ENCODE data around the gene ZNF175.

The ZNF175 gene

DNA sequence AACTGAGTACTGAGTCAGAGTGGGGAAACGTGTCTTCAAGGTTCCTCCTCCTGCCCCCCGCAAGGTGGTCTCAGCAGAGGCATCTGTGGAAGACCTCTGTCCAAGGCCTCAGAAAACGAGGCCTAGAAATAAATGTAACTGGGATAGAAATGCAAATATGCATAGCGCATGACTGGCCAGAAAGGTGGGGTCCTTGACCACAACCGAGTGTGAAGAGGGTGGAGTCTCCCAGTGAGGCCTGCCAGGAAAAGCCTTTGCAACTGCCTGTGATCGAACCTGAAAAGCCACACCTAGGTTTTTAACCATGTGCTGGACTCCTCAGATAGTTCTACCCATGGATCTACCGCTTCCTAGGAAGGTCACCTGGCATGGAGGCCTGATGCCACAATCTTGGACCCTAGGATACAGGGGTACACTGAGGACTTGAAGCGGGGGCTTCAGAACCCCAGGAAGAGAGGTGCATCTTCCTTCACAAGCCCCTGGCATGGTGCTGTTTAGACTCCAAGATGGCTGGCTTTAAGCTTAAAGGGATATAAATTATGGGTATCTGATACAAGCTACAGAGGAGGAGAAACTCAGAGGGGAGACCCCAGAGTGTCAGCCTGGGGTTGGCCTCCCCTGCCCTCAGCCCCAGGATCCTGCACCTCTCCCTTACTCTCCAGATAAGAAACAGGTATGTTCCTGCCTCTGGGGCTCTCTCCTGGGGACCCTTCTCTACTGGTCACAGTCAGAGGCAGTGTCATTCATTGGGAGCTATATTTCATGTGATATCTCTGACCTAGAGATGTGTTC, 21.4 kb upstream of the ZNF175 start:
- DNase-seq (ENCODE audit: low read depth in 2 of 2), result no peak

DNA sequence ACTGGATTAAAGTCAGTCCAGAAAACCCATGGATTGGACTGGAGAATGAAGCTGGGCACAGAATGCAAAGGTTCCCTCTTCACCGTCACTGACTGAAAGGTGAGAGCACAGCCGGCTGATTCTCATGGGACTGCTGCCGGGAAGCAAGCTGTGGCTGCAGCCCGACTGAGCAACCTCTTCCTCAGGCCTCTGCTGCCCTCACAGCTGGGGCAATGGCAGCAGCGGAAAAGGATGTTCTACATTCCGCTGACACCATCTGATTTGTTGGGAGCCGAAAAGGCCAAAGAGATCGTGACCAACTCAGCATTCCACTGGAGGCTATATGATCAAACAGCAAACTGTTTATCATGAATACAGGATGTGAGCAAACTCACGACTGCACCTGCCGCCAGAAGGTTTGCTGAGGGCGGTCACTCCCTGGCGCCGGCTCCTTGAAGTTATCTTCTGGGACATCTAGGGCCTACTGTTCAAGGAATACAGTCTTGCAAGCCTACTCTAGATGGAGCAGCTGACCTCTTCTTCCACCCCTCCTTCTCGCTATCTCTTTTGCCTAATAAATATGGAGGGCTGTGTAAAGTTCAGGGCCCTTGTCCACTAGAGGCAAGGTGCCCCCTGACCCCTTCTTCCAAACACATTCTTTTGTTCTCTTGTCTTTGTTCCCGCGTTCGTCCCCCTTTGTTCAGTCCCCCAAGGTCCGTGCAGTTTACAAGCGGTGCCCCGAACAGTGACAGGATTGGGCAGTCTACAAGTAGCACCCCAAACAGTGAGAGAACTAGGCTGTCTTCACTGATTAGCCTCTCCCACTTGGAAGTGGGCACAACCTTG, 20.0 kb upstream of the ZNF175 start:
- DNase-seq (ENCODE audit: low read depth in 2 of 2), result no peak

DNA sequence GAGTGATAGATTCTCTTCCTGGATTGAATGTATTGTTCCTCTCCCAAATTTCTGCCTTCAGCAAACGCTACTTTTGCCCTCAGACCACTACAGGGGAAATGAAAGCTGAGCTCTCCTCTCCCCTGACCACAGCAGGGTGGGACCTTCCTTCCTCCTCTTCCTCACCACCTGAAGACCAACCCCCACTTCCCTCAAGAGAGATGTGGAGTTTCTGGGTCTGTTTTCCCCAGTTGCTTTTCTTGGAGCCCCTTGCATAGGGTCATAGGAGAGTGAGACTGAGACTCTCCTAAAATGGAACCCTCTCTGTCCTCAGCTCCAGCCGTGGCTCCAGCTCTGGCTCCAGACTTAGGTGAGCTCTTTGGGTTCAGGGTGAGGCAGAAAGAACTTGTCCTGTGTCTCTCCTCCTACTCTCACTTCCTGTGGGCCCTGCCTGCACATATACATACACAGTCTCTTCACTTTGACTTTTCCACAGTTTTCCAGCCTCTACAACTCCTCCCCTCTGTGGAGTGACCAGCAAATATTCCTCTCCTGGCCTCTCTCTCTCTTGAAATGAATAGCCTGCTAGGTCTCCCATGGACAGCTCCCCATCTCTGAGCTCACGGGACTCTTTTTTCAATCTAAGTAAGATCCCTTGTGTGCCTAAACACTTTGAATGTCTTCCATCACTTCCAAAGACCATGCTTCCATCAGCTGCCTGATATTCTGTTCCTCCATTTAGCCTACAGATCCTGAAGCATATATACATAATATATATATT, 19.2 kb upstream of the ZNF175 start:
- no peak for DNase-seq (ENCODE audit: low read depth in 2 of 2)

DNA sequence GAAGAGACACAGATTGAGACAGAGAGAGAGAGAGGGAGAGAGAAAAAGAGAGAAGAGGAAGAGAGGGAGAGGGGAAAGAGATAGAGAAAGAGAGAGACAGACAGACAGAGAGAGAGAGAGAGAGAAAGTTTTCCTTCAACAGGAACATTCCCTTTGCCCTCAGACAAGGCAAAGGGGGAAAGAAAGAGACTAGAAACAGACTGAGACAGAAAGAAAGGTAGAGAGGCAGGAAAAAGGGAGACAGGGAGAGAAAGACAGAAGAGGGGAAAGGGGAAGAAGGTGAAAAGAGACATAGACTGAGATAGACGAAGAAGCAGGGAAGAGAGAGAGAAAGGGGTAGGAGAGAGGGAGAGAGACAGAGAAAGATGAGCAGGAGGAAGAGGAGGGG, 18.5 kb upstream of the ZNF175 start:
- DNase-seq (ENCODE audit: low read depth in 2 of 2), result no peak

DNA sequence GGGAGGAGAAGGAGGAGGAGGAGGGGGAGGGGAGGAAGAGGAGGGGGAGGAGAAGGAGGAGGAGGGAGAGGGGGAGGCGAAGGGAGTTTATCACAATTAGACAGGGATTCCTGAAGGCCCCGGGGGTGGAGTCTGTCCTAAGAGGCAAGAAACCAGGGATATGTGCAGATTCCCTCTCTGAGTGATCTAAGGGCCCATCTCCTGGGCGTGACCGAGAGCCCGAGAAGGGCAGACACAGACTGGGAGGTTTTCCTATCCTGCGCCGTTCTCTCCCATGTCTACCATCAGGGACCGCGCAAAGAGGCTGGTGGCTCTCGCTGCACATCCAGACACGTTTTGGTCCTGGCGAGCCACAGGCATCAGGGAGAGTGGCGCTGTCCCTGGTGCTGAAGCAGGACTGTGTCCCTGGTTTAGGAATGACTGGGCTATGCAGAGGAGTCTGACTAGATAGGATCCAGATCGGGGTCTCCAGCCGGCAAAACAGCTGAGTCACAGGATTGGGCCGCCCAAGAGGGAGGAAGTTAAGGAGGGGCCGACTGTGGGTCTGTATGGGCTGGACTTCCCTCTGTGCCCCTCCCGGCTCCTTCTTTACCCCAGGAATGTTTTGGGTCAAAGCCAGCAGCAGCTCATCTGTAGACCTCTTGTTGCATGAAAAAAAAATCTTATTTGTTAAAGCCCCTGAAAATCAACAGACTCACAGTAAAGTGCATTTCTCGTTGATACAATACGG, 17.9 kb upstream of the ZNF175 start:
- no peak for DNase-seq (ENCODE audit: low read depth in 2 of 2)

DNA sequence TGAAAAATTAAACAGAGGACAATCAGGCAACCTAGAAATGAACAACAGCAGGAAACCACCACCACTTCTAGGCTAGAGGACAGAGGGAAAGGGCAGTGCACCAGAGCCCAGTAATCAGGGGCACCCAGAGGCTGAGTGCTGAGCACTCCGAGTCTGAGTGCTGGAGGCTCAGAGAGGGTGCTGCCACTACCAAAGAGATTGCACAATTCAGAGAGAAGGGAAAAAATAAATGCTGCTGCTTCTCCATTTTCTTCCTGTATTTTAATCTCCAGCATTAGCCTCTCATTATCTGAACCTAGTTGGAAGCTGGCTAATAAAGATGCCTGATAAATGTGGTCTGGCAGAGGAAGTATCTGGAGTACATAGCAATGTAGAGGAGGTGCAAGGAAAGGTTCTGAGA, 11.8 kb upstream of the ZNF175 start:
- DNase-seq (ENCODE audit: low read depth in 2 of 2), result no peak

DNA sequence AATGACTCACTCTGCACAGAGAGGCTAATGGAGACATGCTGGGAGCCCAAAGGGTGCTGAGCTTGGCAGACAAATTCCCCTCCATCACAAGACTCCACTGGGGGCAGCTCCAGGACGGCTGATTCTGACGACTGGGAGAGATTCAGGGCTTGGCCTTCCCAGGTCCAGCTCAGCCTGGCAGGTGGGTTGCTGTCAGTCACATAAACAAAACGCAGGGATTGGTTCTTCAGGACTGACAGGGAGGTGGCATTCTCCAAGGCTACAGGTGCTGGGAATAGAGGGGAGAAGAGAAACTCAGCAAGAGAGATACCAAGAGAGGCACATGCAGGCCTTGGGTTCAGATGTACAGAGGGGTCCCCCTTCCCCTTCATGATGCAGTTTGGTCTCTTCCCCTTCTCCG, 10.7 kb upstream of the ZNF175 start:
- DNase-seq (ENCODE audit: low read depth in 2 of 2), result no peak

DNA sequence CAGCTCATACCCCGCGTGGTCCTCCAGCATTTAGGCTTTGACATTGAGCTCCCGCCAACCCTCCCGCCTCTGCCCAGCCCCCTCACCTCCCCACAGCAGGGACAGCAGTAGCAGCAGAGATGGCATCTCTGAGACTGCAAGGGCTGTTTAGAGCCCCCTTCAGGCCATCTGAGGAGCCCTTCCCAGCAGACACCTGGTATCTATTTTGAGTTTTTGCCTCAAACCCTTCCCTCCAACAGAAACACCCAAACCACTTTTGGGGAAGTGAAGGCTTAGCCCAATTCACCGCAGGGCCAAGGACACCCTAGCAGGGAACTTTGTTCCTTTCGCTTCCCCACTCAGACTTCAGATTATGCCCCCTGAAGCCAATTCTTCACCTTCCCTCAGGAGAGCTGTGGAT, 6.3 kb upstream of the ZNF175 start:
- DNase-seq (ENCODE audit: low read depth in 2 of 2), result no peak

DNA sequence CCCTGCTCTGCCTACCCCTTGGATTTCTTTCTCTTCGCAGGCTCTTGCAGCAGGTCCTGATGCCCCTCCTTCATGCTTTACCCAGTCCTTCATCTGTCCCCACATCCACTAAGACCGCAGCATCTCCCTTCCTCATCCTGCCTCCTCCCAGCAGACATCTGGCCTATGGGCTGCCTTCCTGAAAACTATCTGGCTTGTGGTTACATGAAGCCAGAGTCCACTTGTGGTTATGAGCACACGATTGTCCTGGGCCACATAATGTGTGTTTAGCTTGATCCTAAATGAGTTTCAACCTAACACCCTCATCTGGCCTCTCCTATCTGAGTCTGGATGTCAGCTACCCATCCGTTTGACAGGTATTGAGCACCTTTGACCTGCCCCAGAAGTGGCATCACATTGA, 5.5 kb upstream of the ZNF175 start:
- no peak for DNase-seq (ENCODE audit: low read depth in 2 of 2)

DNA sequence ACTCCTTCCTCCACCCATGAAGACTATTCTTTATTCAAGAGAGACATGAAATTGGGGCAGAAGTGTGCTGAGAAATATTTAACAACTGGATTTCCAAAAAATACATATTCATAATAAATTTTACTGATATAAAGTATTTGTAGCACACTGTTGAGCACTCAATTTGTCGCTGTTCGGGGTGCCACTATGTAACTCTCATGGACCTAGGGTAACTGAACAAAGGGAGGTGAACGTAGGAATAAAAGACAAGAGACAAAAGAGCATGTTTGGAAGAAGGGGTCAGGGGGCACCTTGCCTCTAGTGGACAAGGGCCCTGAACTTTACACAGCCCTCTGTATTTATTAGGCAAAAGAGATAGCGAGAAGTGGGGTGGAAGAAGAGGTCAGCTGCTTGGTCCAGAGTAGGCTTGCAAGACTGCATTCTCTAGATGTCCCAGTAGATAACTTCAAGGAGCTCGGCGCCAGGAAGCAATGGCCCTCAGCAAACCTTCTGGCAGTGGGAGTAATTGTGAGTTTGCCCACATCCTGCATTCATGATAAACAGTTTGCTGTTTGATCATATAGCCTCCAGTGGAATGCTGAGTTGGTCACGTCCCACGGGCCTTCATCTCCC, 4.5 kb upstream of the ZNF175 start:
- no peak for DNase-seq (ENCODE audit: low read depth in 2 of 2)

DNA sequence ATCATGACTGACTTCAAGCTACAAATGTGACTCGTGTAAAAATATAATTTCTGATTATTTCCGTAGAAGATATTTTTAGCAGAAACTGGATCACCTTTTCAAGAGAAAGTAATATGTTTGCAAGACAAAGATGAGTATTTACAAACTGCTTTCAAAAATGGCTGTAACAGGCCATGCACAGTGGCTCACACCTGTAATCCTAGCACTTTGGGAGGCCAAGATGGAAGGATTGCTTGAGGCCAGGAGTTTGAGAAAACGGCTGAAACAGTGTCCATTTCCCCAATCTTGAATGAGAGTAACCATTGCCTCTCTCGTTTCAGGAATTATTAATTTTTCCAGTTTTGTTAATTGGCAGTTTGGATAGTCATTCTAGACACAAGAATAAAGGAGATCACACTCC, 3.5 kb upstream of the ZNF175 start:
- no peak for DNase-seq (ENCODE audit: low read depth in 2 of 2)

DNA sequence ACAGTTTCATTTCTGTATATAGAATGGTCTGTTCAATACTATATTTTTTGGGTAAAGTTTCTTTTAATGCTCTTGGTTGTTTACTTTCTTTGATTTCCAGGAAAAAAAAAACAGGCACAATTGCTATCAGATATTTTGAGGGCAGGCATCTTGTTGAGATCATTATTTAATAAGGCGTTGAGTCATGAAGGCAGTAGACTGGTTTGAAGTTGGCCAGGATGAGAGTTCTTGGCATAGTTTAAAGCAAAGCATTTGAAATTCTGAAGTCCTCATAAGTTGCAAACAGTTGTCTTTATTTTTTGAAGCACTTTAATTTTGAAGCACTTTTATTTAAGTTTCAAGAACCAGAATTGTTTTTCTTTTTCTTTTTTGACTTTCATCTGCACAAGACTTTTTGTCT, 2.6 kb upstream of the ZNF175 start:
- DNase-seq (ENCODE audit: low read depth in 2 of 2), result no peak

DNA sequence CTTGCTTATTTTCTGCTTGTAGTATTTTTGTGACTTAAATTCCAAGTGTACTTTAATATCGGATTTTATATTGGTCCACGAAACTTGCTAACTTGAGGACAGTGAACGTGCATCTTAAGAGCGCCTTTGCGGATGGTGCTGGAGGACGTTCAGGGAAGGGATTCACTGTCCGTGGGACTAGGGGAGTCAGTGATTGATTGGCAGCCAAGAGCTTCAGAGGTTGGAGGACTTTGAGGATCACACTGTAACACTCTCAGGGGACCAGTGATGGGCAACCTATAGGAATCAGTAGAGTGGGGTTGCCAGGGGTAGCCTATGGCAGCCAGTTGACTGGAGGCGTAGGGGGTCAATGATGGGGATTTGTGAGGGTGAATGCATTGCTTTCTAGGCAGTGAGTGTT, 516 bp downstream of the ZNF175 start:
- no peak for DNase-seq (ENCODE audit: low read depth in 2 of 2)

DNA sequence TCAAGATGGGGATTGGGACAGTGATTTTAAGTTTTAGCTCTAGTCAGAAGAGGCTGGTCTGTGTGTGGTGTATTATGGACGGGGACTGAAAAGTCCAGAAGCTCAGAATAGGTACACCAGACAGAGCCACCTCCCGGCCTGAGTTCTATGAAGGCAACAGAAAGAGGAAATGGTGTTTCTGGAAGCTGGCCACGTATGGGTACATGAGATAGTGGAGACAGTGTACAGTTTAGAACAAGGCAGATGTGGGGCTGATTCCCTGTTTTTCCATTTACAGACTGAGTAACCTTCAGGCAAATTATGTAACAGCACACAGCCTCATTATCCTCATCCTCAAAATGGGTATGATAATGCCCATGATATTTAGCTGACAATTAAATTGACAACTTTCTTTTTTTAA, 1.3 kb downstream of the ZNF175 start:
- DNase-seq (ENCODE audit: low read depth in 2 of 2), result no peak

DNA sequence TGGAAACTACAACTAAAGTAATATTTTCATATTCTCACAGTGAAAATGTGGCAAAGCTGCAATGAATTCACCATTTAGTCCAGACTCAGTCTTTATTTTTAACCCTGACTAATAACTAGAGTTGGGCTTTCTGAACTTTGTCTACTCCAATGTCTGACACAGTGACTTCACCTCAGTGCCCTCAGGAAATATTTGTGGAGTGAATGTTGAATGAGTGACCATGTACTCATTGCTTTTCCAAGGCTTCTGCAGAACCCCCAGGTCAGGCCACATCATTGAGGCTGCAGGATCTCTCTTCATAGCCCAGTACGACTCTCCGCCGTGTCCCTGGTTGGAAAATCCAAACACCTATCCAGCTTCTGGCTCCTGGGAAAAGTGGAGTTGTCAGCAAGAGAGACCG, 1.8 kb downstream of the ZNF175 start:
- DNase-seq (ENCODE audit: low read depth in 2 of 2), result no peak

DNA sequence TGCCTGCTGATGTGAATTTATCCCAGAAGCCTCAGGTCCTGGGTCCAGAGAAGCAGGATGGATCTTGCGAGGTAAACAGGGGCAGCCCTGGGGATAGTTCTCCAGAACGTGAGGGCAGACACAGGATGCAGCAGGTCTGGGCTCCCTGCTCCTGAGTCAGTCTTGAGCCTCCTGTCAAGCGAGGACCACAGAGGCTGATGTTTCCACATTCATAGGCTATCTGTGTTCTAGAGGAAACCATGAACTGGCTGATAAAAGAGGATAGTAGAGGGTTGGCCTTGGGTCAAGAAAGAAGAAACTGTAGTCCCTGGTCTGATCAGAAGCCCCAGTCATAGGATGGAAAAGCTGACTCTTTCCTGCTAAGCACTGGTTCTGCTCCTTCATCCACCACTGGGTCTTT, 2.2 kb downstream of the ZNF175 start:
- no peak for DNase-seq (ENCODE audit: low read depth in 2 of 2)

DNA sequence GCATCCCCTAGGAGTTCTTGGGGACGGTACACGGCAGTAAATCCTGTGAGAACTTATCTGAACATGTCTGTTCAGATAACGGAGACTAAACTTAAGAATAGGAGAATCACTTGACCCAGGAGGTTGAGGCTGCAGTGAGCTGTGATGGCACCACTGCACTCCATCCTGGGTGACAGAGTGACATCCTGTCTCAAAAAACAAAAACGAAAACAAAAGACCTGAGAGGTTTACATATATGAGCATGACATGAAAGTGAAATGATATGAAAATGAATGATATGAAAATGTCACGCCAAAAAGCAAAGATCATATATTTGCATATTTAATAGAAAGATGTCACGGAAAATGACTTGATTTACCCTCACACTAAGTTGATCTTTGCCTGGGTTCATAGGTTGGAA, 5.8 kb downstream of the ZNF175 start:
- no peak for DNase-seq (ENCODE audit: low read depth in 2 of 2)

DNA sequence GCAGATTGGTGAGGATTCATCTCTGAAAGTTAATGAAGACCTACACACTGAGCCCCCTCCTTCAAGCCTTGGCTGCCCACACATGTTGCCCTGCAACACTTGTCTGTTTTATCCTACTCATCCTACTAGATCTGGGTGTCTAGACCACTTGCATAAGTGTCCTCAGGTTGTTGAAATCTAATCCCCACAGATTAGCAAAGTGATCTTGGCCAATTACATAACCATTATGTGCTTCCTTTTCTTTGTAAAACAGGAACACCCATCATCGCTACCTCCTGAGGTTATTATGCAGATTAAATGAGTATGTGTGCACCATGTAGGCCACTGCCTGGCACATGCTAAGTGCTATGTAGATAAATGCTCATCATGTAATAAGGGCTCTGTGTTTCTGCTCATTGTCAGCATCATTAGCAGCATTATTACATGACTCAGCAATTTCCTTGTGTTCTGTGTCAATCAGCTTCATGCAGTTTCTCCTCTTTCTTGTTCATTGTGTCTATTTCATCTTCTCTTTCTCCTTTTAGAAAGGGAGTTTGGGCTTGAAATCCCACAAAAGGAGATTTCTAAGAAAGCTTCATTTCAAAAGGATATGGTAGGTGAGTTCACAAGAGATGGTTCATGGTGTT, 15.1 kb downstream of the ZNF175 start:
- DNase-seq (ENCODE audit: low read depth in 2 of 2), result no peak

DNA sequence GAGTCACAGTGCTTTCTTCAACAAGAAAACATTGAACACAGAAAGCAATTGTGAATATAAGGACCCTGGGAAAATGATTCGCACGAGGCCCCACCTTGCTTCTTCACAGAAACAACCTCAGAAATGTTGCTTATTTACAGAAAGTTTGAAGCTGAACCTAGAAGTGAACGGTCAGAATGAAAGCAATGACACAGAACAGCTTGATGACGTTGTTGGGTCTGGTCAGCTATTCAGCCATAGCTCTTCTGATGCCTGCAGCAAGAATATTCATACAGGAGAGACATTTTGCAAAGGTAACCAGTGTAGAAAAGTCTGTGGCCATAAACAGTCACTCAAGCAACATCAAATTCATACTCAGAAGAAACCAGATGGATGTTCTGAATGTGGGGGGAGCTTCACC, 15.7 kb downstream of the ZNF175 start:
- no peak for DNase-seq (ENCODE audit: low read depth in 2 of 2)

DNA sequence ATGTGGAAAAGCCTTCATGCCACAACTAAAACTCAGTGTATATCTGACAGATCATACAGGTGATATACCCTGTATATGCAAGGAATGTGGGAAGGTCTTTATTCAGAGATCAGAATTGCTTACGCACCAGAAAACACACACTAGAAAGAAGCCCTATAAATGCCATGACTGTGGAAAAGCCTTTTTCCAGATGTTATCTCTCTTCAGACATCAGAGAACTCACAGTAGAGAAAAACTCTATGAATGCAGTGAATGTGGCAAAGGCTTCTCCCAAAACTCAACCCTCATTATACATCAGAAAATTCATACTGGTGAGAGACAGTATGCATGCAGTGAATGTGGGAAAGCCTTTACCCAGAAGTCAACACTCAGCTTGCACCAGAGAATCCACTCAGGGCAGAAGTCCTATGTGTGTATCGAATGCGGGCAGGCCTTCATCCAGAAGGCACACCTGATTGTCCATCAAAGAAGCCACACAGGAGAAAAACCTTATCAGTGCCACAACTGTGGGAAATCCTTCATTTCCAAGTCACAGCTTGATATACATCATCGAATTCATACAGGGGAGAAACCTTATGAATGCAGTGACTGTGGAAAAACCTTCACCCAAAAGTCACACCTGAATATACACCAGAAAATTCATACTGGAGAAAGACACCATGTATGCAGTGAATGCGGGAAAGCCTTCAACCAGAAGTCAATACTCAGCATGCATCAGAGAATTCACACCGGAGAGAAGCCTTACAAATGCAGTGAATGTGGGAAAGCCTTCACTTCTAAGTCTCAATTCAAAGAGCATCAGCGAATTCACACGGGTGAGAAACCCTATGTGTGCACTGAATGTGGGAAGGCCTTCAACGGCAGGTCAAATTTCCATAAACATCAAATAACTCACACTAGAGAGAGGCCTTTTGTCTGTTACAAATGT, 16.4 kb downstream of the ZNF175 start:
- no peak for DNase-seq (ENCODE audit: low read depth in 2 of 2)

All from stimulated activated CD8-positive, alpha-beta memory T cell treated with anti-CD3 and anti-CD28 coated beads, Interleukin-15, amount 100 ng/mL, for 4 hours (primary cell).